Measurements from ENCODE around the gene KAT8.
"Not testable (repeated sequence)": the region's sequence is repeated elsewhere in the genome, so short reads cannot be mapped to it uniquely, and the experiment has no call there.

The KAT8 gene

GRCh38 chr16:31084584-31085302, 32.7 kb upstream of the KAT8 start:
- DNase-seq, result no peak

- no peak for DNase-seq
Measured at GRCh38 chr16:31085411-31085810, 32.1 kb upstream of the KAT8 start.

GRCh38 chr16:31085873-31086628, 31.4 kb upstream of the KAT8 start:
- no peak for DNase-seq

- DNase-seq, result no peak
Measured at GRCh38 chr16:31086629-31086906, 30.9 kb upstream of the KAT8 start.

GRCh38 chr16:31087481-31087880, 30.0 kb upstream of the KAT8 start:
- DNase-seq, result no peak

GRCh38 chr16:31087971-31088370, 29.5 kb upstream of the KAT8 start:
- no peak for DNase-seq

- DNase-seq, result no peak
Measured at GRCh38 chr16:31088459-31089183, 28.8 kb upstream of the KAT8 start, which contains the start of gene PRSS53. TSS of gene PRSS53 (minus strand) at chr16:31088943. CDS start at chr16:31088809, 134 bp downstream.

GRCh38 chr16:31089199-31089598, 28.3 kb upstream of the KAT8 start:
- no peak for DNase-seq

GRCh38 chr16:31090540-31090939, 26.9 kb upstream of the KAT8 start:
- no peak for DNase-seq

- no peak for DNase-seq
Measured at GRCh38 chr16:31092330-31092729, 25.1 kb upstream of the KAT8 start.

- DNase-seq, result no peak
Measured at GRCh38 chr16:31093132-31093703, 24.2 kb upstream of the KAT8 start.

- DNase-seq, result no peak
Measured at GRCh38 chr16:31094088-31094423, 23.4 kb upstream of the KAT8 start.

- peak; percentile 67 for DNase-seq
Measured at GRCh38 chr16:31094424-31095120, 22.9 kb upstream of the KAT8 start, which contains the start of gene VKORC1. TSS of gene VKORC1 (minus strand) at chr16:31094797. CDS start at chr16:31094729, 68 bp downstream.

- no peak for DNase-seq
Measured at GRCh38 chr16:31099860-31100638, 17.4 kb upstream of the KAT8 start.

GRCh38 chr16:31100876-31101641, 16.4 kb upstream of the KAT8 start:
- not testable (repeated sequence) for DNase-seq

- DNase-seq, result peak; percentile 68
Measured at GRCh38 chr16:31105677-31106213, 11.7 kb upstream of the KAT8 start.

GRCh38 chr16:31106509-31107464, 10.7 kb upstream of the KAT8 start:
- DNase-seq, result no peak

- DNase-seq, result no peak
Measured at GRCh38 chr16:31107465-31107867, 10.0 kb upstream of the KAT8 start.

- DNase-seq, result peak; percentile 37
Measured at GRCh38 chr16:31108035-31108793, 9.2 kb upstream of the KAT8 start, which contains the start of gene BCKDK. TSS of gene BCKDK (plus strand) at chr16:31108386. CDS start at chr16:31109224, 838 bp downstream.

Data from activated gamma-delta T cell (primary cell).